ENCODE results near the gene POLD2. TPM values are rescaled to one million over a fixed set of nuclear protein-coding genes. Genes with fewer than 3 reads are reported as not detected.

Gene POLD2
- total and polyA plus RNA-seq, 2 of the 8 experiments (the other 6 are each of a cell fraction or from before 2014, with no cell fraction given): 148 to 214 TPM

GRCh38 chr7:44094365-44094764, 29.0 kb downstream of the POLD2 start:
- Histone ChIP-seq H3K27me3 (replicated peaks in 1 of 4; ENCODE audit: control insufficient read depth in 3 of 4, extremely low read depth in 1 of 4, insufficient read depth in 3 of 4, low read length in 3 of 4) (no peaks in the 10 kb centered on the region), H2AK5ac (ENCODE audit: low read depth, low read length) (no peak overlapping the region), H3K27ac (ENCODE audit: low read depth, low read length) (no peak overlapping the region), H3K9me3 (ENCODE audit: insufficient read depth in 2 of 2, low read depth in 1 of 2, low read length in 1 of 2) (no peaks in the 10 kb centered on the region), H3K4me3 (ENCODE audit: extremely low read depth in 1 of 4, insufficient read depth in 2 of 4, low read depth in 3 of 4, low read length in 4 of 4) (no peak overlapping the region), H2BK12ac (ENCODE audit: low read depth, low read length) (no peak overlapping the region), H4K20me1 (replicated peaks in 1 of 2; ENCODE audit: control insufficient read depth in 1 of 2, insufficient read depth in 2 of 2, low read length in 2 of 2) (no peaks in the 10 kb centered on the region), H3K4ac (replicated peaks; ENCODE audit: insufficient read length, low read depth, low read length) (no peak overlapping the region), H4K8ac (ENCODE audit: extremely low read depth, insufficient read depth, low read length) (no peak overlapping the region), H3K9ac (replicated peaks in 1 of 4; ENCODE audit: extremely low read depth in 1 of 4, low read depth in 3 of 4, low read length in 3 of 4) (no peak overlapping the region), H3K36me3 (ENCODE audit: control insufficient read depth in 2 of 4, insufficient read depth in 4 of 4, low read length in 3 of 4) (no peaks in the 10 kb centered on the region), H2AFZ (ENCODE audit: low read length) (no peak overlapping the region), H3K23me2 (ENCODE audit: low read depth, low read length) (no peaks in the 10 kb centered on the region), H3K18ac (ENCODE audit: extremely low read depth, low read length) (no peak overlapping the region), H3K79me1 (ENCODE audit: low read depth, low read length) (no peaks in the 10 kb centered on the region), H2BK20ac (ENCODE audit: low read length) (no peak overlapping the region), H2BK5ac (ENCODE audit: low read depth, low read length) (no peak overlapping the region), H2BK15ac (ENCODE audit: low read length) (no peak overlapping the region), H4K5ac (ENCODE audit: insufficient read length, low read depth, low read length) (no peak overlapping the region), H2BK120ac (replicated peaks; ENCODE audit: low read depth, low read length) (no peak overlapping the region), H3K23ac (ENCODE audit: insufficient read length) (no peak overlapping the region), H3K14ac (ENCODE audit: insufficient read length) (no peak overlapping the region), H3K4me1 (replicated peaks in 1 of 4; ENCODE audit: control insufficient read depth in 3 of 4, insufficient read depth in 4 of 4, low read length in 3 of 4) (no peaks in the 10 kb centered on the region), H3K4me2 (ENCODE audit: insufficient read depth in 1 of 2, low read depth in 2 of 2, low read length in 2 of 2) (no peak overlapping the region), H4K91ac (replicated peaks; ENCODE audit: insufficient read length, low read length) (no peak overlapping the region), H3K79me2 (ENCODE audit: control insufficient read depth in 1 of 2, insufficient read depth in 2 of 2, low read length in 2 of 2) (no peaks in the 10 kb centered on the region), H3K56ac (replicated peaks; ENCODE audit: insufficient read length, low read depth, low read length) (no peak overlapping the region)
- no peak for FAIRE-seq
- ChIA-PET CTCF (ENCODE audit: partially characterized antibody) (no interaction called here), POLR2A (ENCODE audit: partially characterized antibody) (interaction anchor here (1.6 kb wide), 1 partner anchor 17 kb away, joined by 3 read pairs; no protein-coding TSS in a partner anchor)
- no peak for TF ChIP-seq CREB1 (IDR thresholded peaks at IDR 0.05)
- no peak for TF ChIP-seq FOSL1 (IDR thresholded peaks at IDR 0.05; ENCODE audit: insufficient read depth, low read depth, low read length)
- TF ChIP-seq KDM4A (IDR thresholded peaks at IDR 0.05; ENCODE audit: low read depth, low read length, severe bottlenecking): no peak
- no peak for DNase-seq (ENCODE audit: low read depth in 1 of 2, low spot score in 2 of 2)
- 84% methylated on average over 2 of the region's 2 CpGs; no CpG with 5 or more reads in 1 of the 2 experiments for WGBS, 2 experiments (ENCODE audit: extremely low coverage in 1 of 2, insufficient coverage in 1 of 2, insufficient read length in 1 of 2, insufficient replicate concordance in 2 of 2, low coverage in 1 of 2, low lambda C conversion rate in 2 of 2, missing lambda C conversion rate in 1 of 2)

All from H1 (cell line).